ENCODE results near the gene CHD1. TPM values are rescaled to one million over a fixed set of nuclear protein-coding genes. Genes with fewer than 3 reads are reported as not detected.

The CHD1 gene
- total RNA-seq, 2 experiments from 2014 or later = 217 to 228 TPM

DNA sequence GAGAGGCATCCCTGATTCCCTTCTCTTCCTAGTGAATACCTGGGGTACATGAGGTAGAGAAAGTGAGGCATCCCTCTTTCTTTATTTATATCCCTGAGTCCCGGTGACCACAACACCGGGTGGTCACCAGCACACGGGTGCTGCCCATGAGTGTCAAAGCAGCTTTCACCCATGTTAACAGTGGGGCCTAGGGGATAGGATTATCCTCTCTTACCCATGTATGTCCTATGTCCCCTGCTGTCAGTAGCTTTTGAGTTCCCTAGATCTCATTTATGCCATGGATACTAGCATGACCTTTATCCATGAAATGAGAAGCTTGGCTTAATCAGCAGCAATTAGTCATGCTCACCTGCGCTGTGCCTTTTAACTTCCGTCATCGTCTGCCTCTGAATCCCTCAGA is 83.9 kb downstream of the CHD1 start:
- Mint-ChIP-seq H3K4me1 (ENCODE audit: low read depth) (peaks cover 1% of the 10 kb centered on the region), H3K9me3 (no peaks in the 10 kb centered on the region), H3K27me3 (peaks cover 1% of the 10 kb centered on the region), H3K36me3 (ENCODE audit: low read depth) (peaks cover 1% of the 10 kb centered on the region), H3K27ac (no peak overlapping the region), H3K4me3 (no peak overlapping the region)
- H3K36me3 ChIP-seq (ENCODE audit: insufficient read depth, low read length) = no peaks in the 10 kb centered on the region
- intact Hi-C loops (cut with DNase I, micrococcal nuclease) = no loop called here
- peaks cover 0 to 10% of the 10 kb centered on the region in 2 experiments for H3K9me3 ChIP-seq (ENCODE audit: control insufficient read depth in 1 of 2, insufficient read depth in 1 of 2, low read length in 2 of 2)
- ChIA-PET CTCF (no interaction called here), POLR2A (no interaction called here)
- no peaks in the 10 kb centered on the region for H3K4me1 ChIP-seq (ENCODE audit: insufficient read depth, low read length)
- DNase-seq (no peak), ATAC-seq (ENCODE audit: poor library complexity) (no peak)
- TF ChIP-seq, protein P1, sequence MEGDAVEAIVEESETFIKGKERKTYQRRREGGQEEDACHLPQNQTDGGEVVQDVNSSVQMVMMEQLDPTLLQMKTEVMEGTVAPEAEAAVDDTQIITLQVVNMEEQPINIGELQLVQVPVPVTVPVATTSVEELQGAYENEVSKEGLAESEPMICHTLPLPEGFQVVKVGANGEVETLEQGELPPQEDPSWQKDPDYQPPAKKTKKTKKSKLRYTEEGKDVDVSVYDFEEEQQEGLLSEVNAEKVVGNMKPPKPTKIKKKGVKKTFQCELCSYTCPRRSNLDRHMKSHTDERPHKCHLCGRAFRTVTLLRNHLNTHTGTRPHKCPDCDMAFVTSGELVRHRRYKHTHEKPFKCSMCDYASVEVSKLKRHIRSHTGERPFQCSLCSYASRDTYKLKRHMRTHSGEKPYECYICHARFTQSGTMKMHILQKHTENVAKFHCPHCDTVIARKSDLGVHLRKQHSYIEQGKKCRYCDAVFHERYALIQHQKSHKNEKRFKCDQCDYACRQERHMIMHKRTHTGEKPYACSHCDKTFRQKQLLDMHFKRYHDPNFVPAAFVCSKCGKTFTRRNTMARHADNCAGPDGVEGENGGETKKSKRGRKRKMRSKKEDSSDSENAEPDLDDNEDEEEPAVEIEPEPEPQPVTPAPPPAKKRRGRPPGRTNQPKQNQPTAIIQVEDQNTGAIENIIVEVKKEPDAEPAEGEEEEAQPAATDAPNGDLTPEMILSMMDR (IDR thresholded peaks at IDR 0.05) = no peak
- H3K27me3 ChIP-seq (ENCODE audit: control insufficient read depth in 1 of 2, insufficient read depth in 2 of 2, low read length in 2 of 2) = no peaks in the 10 kb centered on the region
- no peak overlapping the region for H3K4me3 ChIP-seq (ENCODE audit: low read length)
- no peak overlapping the region for H3K27ac ChIP-seq (ENCODE audit: low read depth in 1 of 2, low read length in 2 of 2)

GRCh38 chr5:98843481-98843880 is 85.3 kb downstream of the CHD1 start:
- Histone ChIP-seq H3K9me3 (ENCODE audit: control insufficient read depth in 1 of 2, insufficient read depth in 1 of 2, low read length in 2 of 2) (peaks cover 0 to 10% of the 10 kb centered on the region in 2 experiments), H3K4me1 (ENCODE audit: insufficient read depth, low read length) (no peaks in the 10 kb centered on the region), H3K27ac (ENCODE audit: low read depth in 1 of 2, low read length in 2 of 2) (no peak overlapping the region), H3K27me3 (ENCODE audit: control insufficient read depth in 1 of 2, insufficient read depth in 2 of 2, low read length in 2 of 2) (no peaks in the 10 kb centered on the region), H3K36me3 (ENCODE audit: insufficient read depth, low read length) (no peaks in the 10 kb centered on the region), H3K4me3 (ENCODE audit: low read length) (no peak overlapping the region)
- H3K9me3 Mint-ChIP-seq = no peaks in the 10 kb centered on the region
- H3K27ac Mint-ChIP-seq = no peak overlapping the region
- DNase-seq = no peak
- intact Hi-C loops (cut with DNase I, micrococcal nuclease) = no loop called here
- ChIA-PET POLR2A (no interaction called here), CTCF (interaction anchor here (1.2 kb wide), 1 partner anchor 30 kb away, joined by 3 read pairs; no protein-coding TSS in a partner anchor)
- no peak overlapping the region for H3K4me3 Mint-ChIP-seq
- H3K4me1 Mint-ChIP-seq (ENCODE audit: low read depth) = peaks cover 3% of the 10 kb centered on the region
- ATAC-seq (ENCODE audit: poor library complexity) = no peak
- peaks cover 4% of the 10 kb centered on the region for H3K27me3 Mint-ChIP-seq
- H3K36me3 Mint-ChIP-seq (ENCODE audit: low read depth) = peaks cover 3% of the 10 kb centered on the region
- TF ChIP-seq, protein P1 (IDR thresholded peaks at IDR 0.05) = no peak

DNA sequence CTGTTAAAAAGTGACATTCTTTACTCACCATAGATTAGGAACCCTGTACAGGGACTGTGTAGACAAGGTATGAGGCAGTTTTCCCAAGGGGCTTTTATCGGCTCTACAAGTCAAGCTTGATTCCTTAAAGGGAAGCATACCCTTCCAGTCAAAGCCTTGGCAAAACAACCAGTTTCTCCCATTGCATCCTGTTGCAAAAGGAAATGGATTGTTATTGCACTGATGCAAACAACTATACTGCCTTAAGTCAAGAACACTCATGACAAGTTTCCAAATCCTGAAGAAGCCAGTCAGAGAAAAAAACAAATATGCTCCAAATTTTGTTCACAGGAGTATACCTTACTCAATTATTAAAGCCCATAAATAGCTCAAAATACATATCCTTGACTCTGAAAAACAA is 87.9 kb downstream of the CHD1 start:
- ATAC-seq (ENCODE audit: poor library complexity) = no peak
- Mint-ChIP-seq H3K27ac (no peak overlapping the region), H3K9me3 (no peaks in the 10 kb centered on the region), H3K36me3 (ENCODE audit: low read depth) (peaks cover 3% of the 10 kb centered on the region), H3K4me1 (ENCODE audit: low read depth) (peaks cover 3% of the 10 kb centered on the region), H3K27me3 (peaks cover 10% of the 10 kb centered on the region), H3K4me3 (no peak overlapping the region)
- CTCF ChIA-PET = no interaction called here
- peaks cover 0 to 10% of the 10 kb centered on the region in 2 experiments for H3K9me3 ChIP-seq (ENCODE audit: control insufficient read depth in 1 of 2, insufficient read depth in 1 of 2, low read length in 2 of 2)
- no peaks in the 10 kb centered on the region for H3K27me3 ChIP-seq (ENCODE audit: control insufficient read depth in 1 of 2, insufficient read depth in 2 of 2, low read length in 2 of 2)
- POLR2A ChIA-PET = no interaction called here
- H3K36me3 ChIP-seq (ENCODE audit: insufficient read depth, low read length) = no peaks in the 10 kb centered on the region
- no peak for DNase-seq
- no peaks in the 10 kb centered on the region for H3K4me1 ChIP-seq (ENCODE audit: insufficient read depth, low read length)
- H3K4me3 ChIP-seq (ENCODE audit: low read length) = no peak overlapping the region
- intact Hi-C loops (cut with DNase I, micrococcal nuclease) = no loop called here
- TF ChIP-seq, protein P1 (IDR thresholded peaks at IDR 0.05) = no peak
- H3K27ac ChIP-seq (ENCODE audit: low read depth in 1 of 2, low read length in 2 of 2) = no peak overlapping the region

Measured in CD4-positive, alpha-beta T cell (primary cell).